Neural crest cell (in vitro differentiated cells): ENCODE data around the gene GNB5. TPM values are rescaled to one million over a fixed set of nuclear protein-coding genes. Genes with fewer than 3 reads are reported as not detected.

ENCODE experiments used
- DNase-seq: peaks from one replicate; pipeline ENCODE4 v3.0.0; 2021; ENCODE audit warnings: low read depth, mixed read lengths, low spot score
- H3K27ac Mint-ChIP-seq: one replicate; pipeline ENCODE4 v1.8.0; 2021; ENCODE audit warnings: mild to moderate bottlenecking, mixed read lengths; ENCODE audit not compliant: unreplicated experiment
- H3K27me3 Mint-ChIP-seq: 2 replicates; pipeline ENCODE4 v1.8.0; 2021; ENCODE audit warnings: low read depth, mild to moderate bottlenecking, mixed read lengths
- H3K36me3 Mint-ChIP-seq: 2 replicates; pipeline ENCODE4 v1.8.0; 2021; ENCODE audit warnings: low read depth, mild to moderate bottlenecking, mixed read lengths
- H3K4me1 Mint-ChIP-seq: 2 replicates; pipeline ENCODE4 v1.8.0; 2021; ENCODE audit warnings: mixed read lengths
- H3K4me3 Mint-ChIP-seq: one replicate; pipeline ENCODE4 v1.8.0; 2021; ENCODE audit warnings: mild to moderate bottlenecking, mixed read lengths
- H3K9me3 Mint-ChIP-seq: 2 replicates; pipeline ENCODE4 v1.8.0; 2021; ENCODE audit warnings: mixed read lengths
- total RNA-seq: library from RNA; stranded (reverse); gene quantifications from 2 replicates; pipeline ENCODE4 v1.2.1, GENCODE V29; 2021
- TF ChIP-seq, protein P1 (sequence below): fragments of 200-600 bp; sonication (generic); conservative IDR thresholded peaks from 2 replicates; pipeline ENCODE4 v1.5.0; 2021; ENCODE audit warnings: antibody characterized with exemption, mild to moderate bottlenecking

The GNB5 gene
- total RNA-seq, 1 donor from 2014 or later = 16.7 TPM

DNA sequence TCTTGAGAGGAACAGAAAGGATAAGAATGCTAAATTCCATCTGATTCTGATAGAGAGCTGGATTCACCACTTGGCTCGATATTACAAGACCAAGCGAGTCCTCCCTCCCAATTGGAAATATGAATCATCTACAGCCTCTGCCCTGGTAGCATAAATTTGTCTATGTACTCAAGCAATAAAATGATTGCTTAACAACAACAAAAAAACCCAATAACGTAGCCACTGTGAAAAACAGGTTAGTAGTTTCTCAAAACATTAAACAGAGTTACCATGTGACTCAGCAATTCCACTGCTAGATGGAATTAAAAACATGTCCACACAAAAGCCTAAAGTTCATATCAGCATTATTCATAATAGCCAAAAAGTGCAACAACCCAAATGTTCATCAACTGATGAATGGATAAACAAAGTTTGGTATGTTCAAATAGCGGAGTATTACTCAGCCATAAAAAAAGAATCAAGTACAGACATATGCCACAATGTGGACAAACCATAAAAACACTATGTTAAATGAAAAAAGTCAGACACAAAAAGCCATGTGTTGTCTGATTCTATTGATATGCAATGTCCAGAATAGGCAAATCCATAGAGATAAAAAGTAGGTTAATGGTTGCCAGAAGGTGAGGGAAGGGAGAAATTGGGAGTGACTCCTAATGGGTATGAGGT, 95.5 kb downstream of the GNB5 start:
- H3K9me3 Mint-ChIP-seq = peaks cover 3% of the 10 kb centered on the region
- TF ChIP-seq, protein P1, sequence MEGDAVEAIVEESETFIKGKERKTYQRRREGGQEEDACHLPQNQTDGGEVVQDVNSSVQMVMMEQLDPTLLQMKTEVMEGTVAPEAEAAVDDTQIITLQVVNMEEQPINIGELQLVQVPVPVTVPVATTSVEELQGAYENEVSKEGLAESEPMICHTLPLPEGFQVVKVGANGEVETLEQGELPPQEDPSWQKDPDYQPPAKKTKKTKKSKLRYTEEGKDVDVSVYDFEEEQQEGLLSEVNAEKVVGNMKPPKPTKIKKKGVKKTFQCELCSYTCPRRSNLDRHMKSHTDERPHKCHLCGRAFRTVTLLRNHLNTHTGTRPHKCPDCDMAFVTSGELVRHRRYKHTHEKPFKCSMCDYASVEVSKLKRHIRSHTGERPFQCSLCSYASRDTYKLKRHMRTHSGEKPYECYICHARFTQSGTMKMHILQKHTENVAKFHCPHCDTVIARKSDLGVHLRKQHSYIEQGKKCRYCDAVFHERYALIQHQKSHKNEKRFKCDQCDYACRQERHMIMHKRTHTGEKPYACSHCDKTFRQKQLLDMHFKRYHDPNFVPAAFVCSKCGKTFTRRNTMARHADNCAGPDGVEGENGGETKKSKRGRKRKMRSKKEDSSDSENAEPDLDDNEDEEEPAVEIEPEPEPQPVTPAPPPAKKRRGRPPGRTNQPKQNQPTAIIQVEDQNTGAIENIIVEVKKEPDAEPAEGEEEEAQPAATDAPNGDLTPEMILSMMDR = no peak
- H3K4me1 Mint-ChIP-seq = no peaks in the 10 kb centered on the region
- DNase-seq = no peak
- H3K27me3 Mint-ChIP-seq = no peaks in the 10 kb centered on the region
- no peaks in the 10 kb centered on the region for H3K36me3 Mint-ChIP-seq
- H3K27ac Mint-ChIP-seq = no peak overlapping the region
- no peak overlapping the region for H3K4me3 Mint-ChIP-seq

DNA sequence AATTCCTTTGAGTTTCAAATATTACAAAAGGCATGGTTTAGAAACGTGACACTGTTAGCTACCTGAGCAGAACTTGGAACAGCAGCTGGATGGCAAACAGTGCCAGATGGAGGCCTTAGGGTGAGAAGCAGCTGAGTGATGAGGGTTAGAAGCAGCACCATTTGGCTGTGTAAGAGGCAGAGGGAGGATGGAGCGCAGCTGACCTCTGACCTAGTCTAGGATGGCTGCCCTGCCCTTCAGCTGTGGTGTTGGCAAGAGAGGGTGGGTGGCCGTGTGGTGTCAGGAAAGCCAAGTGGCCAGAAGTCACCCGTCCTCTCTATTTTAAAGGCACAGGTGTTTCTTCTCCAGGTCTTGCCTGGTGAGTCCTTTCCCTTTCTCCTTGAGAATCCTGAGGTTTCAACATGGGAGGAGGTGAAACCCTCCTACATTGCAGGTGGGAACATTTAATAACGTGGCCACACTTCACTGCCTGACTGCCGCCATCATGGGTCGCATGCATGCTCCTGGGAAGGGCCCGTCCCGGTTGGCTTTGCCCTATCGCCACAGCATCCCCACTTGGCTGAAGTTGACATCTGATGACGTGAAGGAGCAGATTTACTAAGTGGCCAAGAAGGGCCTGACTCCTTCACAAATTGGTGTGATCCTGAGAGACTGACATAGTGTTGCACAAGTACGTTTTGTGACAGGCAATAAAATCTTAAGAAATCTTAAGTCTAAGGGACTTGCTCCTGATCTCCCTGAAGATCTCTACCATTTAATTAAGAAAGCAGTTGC, 96.2 kb downstream of the GNB5 start:
- Mint-ChIP-seq H3K4me3 (no peak overlapping the region), H3K27me3 (no peaks in the 10 kb centered on the region), H3K9me3 (peaks cover 5% of the 10 kb centered on the region), H3K36me3 (peaks cover 2% of the 10 kb centered on the region), H3K27ac (no peak overlapping the region), H3K4me1 (no peaks in the 10 kb centered on the region)
- TF ChIP-seq, protein P1 = no peak
- DNase-seq = no peak

DNA sequence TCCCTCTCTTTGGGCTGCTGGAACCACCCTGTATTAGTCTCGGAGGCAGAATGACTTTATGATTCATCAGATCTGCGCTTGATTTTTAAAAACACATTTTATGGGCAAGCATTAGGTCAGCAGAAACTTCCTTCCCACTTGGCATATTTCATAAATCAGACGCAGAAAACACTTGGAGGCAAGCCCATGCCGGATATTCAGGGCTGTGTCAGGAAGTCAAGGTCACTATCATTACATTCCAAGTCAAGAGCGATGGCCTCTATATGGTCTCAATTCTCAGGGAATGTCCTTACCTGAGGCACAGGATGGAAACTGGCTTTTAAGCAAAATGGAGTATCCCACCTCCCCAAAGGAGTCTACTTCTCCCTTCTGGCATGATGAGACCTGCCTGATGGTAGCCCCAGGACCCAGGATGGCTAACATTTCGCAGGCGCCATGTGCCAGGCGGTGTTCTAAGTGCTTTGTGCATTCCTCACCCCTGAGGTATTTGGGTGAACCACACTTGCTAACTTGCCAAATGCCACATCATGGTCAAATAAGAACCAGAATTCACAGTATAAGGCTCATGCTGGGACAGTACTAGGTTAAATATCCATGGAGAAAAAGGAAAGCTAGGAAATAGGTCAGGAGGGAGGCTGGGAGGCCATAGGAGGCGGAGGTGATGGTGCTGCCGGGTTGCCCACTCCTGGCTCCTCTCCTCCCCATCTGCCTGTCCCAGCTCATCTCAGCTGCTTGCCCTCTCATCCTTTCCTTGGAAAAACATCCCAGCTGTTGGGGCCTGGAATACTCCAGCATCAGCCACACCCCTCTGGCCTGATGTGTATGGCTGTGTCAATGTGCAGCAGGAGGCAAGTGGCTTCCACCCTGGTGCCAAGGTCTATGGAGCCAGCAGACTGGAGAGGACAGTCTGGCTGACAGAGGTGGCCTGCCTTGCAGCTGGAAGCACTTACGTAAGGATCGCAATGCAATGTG, 97.4 kb downstream of the GNB5 start:
- Mint-ChIP-seq H3K4me1 (no peaks in the 10 kb centered on the region), H3K36me3 (peaks cover 6% of the 10 kb centered on the region), H3K27ac (no peak overlapping the region), H3K9me3 (peaks cover 9% of the 10 kb centered on the region), H3K27me3 (no peaks in the 10 kb centered on the region), H3K4me3 (no peak overlapping the region)
- DNase-seq = no peak
- TF ChIP-seq, protein P1 = no peak

DNA sequence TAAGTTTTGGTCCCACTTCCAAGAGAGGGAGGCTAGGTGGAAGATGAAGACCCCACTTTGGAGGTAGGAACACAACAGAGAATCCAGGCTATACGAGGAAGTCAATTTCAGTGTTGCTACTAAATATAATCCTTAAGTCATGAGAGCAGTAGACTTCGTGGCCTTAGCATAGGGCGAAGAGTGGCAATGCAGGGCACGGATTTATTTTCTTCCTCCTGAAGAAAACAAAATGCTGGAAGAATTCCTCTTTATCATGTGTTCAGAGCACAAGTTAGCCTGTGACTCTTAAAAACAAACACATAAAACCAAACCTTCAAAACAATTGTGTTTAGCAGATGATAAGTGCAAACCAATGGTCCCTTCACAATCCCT, 98.0 kb downstream of the GNB5 start:
- peaks cover 9% of the 10 kb centered on the region for H3K9me3 Mint-ChIP-seq
- no peaks in the 10 kb centered on the region for H3K4me1 Mint-ChIP-seq
- H3K36me3 Mint-ChIP-seq = peaks cover 6% of the 10 kb centered on the region
- H3K27ac Mint-ChIP-seq = no peak overlapping the region
- no peaks in the 10 kb centered on the region for H3K27me3 Mint-ChIP-seq
- TF ChIP-seq, protein P1 = no peak
- no peak for DNase-seq
- no peak overlapping the region for H3K4me3 Mint-ChIP-seq

DNA sequence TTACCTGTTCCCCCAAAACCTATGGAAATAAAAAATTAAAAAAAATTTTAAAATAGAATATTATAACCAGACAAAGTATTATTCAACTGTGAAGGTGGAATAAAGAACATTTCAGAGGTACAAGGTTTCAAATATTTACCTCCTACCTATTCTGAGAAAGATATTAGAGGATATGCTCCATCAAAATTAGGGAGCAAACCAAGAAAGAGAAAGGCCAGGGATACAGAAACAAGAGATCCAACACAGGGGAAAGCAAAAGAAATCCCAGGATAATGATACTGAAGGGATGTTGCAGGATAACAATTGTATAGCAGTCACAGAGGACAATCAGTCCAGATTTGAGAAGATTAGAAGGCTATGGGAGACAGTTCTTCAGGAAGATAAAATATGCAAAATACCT, 101.0 kb downstream of the GNB5 start:
- peaks cover 7% of the 10 kb centered on the region for H3K9me3 Mint-ChIP-seq
- H3K27ac Mint-ChIP-seq = no peak overlapping the region
- TF ChIP-seq, protein P1 = no peak
- no peaks in the 10 kb centered on the region for H3K27me3 Mint-ChIP-seq
- no peak overlapping the region for H3K4me3 Mint-ChIP-seq
- peaks cover 6% of the 10 kb centered on the region for H3K36me3 Mint-ChIP-seq
- DNase-seq = no peak
- H3K4me1 Mint-ChIP-seq = no peaks in the 10 kb centered on the region
